Neural crest cell (in vitro differentiated cells): ENCODE data around the gene ENDOG. TPM values are rescaled to one million over a fixed set of nuclear protein-coding genes. Genes with fewer than 3 reads are reported as not detected.
"Not testable (repeated sequence)": the region's sequence is repeated elsewhere in the genome, so short reads cannot be mapped to it uniquely, and the experiment has no call there.

Source experiments
- DNase-seq: peaks from one replicate; pipeline ENCODE4 v3.0.0; 2021; ENCODE audit warnings: low read depth, mixed read lengths, low spot score
- H3K27ac Mint-ChIP-seq: one replicate; pipeline ENCODE4 v1.8.0; 2021; ENCODE audit warnings: mild to moderate bottlenecking, mixed read lengths; ENCODE audit not compliant: unreplicated experiment
- H3K27me3 Mint-ChIP-seq: 2 replicates; pipeline ENCODE4 v1.8.0; 2021; ENCODE audit warnings: low read depth, mild to moderate bottlenecking, mixed read lengths
- H3K36me3 Mint-ChIP-seq: 2 replicates; pipeline ENCODE4 v1.8.0; 2021; ENCODE audit warnings: low read depth, mild to moderate bottlenecking, mixed read lengths
- H3K4me1 Mint-ChIP-seq: 2 replicates; pipeline ENCODE4 v1.8.0; 2021; ENCODE audit warnings: mixed read lengths
- H3K4me3 Mint-ChIP-seq: one replicate; pipeline ENCODE4 v1.8.0; 2021; ENCODE audit warnings: mild to moderate bottlenecking, mixed read lengths
- H3K9me3 Mint-ChIP-seq: 2 replicates; pipeline ENCODE4 v1.8.0; 2021; ENCODE audit warnings: mixed read lengths
- total RNA-seq: library from RNA; stranded (reverse); gene quantifications from 2 replicates; pipeline ENCODE4 v1.2.1, GENCODE V29; 2021
- TF ChIP-seq, protein P1 (sequence below): fragments of 200-600 bp; sonication (generic); conservative IDR thresholded peaks from 2 replicates; pipeline ENCODE4 v1.5.0; 2021; ENCODE audit warnings: antibody characterized with exemption, mild to moderate bottlenecking

Gene ENDOG
- total RNA-seq, 1 donor from 2014 or later = 21.9 TPM

DNA sequence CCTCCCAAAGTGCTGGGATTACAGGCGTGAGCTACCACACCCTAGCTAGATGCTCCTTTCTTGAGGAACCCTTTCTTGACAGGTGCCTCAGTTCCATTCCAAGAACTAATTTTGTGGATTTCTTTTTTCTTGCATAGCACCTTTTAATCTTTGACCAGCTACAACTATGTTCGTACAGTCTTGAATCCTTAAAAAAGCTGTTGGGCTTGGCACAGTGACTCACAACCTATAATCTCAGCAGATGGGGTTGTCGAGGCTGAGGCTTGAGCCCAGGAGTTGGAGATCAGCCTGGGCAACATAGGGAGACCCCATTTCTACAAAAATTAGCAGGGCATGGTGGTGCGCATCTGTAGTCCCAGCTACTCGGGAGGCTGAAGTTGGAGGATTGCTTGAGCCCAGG is 45.3 kb upstream of the ENDOG start:
- Mint-ChIP-seq H3K27me3 (no peaks in the 10 kb centered on the region), H3K27ac (no peak overlapping the region), H3K9me3 (no peaks in the 10 kb centered on the region), H3K4me3 (peak overlapping the region; percentile 92), H3K4me1 (peaks cover 10% of the 10 kb centered on the region), H3K36me3 (no peaks in the 10 kb centered on the region)
- TF ChIP-seq, protein P1, sequence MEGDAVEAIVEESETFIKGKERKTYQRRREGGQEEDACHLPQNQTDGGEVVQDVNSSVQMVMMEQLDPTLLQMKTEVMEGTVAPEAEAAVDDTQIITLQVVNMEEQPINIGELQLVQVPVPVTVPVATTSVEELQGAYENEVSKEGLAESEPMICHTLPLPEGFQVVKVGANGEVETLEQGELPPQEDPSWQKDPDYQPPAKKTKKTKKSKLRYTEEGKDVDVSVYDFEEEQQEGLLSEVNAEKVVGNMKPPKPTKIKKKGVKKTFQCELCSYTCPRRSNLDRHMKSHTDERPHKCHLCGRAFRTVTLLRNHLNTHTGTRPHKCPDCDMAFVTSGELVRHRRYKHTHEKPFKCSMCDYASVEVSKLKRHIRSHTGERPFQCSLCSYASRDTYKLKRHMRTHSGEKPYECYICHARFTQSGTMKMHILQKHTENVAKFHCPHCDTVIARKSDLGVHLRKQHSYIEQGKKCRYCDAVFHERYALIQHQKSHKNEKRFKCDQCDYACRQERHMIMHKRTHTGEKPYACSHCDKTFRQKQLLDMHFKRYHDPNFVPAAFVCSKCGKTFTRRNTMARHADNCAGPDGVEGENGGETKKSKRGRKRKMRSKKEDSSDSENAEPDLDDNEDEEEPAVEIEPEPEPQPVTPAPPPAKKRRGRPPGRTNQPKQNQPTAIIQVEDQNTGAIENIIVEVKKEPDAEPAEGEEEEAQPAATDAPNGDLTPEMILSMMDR = no peak
- DNase-seq = no peak

DNA sequence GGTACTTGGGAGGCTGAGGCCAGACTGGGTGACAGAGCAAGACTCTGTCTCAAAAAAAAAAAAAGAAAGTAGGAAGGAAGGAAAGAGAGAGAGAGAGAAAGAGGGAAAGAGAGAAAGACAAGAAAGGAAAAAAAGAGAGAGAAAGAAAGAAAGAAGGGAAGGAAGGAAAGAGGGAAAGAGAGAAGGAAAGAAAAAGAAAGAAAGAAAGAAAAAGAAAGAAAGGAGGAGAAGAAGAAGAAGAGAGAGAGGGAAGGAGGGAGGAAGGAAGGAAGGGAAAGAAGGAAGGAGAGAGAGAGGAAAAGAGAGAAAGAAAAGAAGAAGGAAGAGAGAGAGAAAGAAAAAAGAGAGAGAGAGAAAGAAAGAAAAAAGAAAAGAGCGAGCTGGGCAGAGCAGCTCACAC is 43.5 kb upstream of the ENDOG start:
- peaks cover 10% of the 10 kb centered on the region for H3K4me1 Mint-ChIP-seq
- H3K27ac Mint-ChIP-seq = peak overlapping the region; percentile 43
- no peaks in the 10 kb centered on the region for H3K36me3 Mint-ChIP-seq
- H3K9me3 Mint-ChIP-seq = no peaks in the 10 kb centered on the region
- DNase-seq = no peak
- TF ChIP-seq, protein P1 = no peak
- H3K27me3 Mint-ChIP-seq = no peaks in the 10 kb centered on the region
- no peak overlapping the region for H3K4me3 Mint-ChIP-seq

- not testable (repeated sequence) for H3K36me3 Mint-ChIP-seq, H3K4me3 Mint-ChIP-seq, DNase-seq, H3K4me1 Mint-ChIP-seq, H3K27ac Mint-ChIP-seq, H3K9me3 Mint-ChIP-seq, H3K27me3 Mint-ChIP-seq
These were observed 38.2 kb upstream of the ENDOG start for GRCh38 chr9:128780093-128780492.

- DNase-seq = no peak
- Mint-ChIP-seq H3K27ac (no peak overlapping the region), H3K27me3 (no peaks in the 10 kb centered on the region), H3K36me3 (peaks cover 4% of the 10 kb centered on the region), H3K9me3 (no peaks in the 10 kb centered on the region), H3K4me3 (no peak overlapping the region), H3K4me1 (no peaks in the 10 kb centered on the region)
- TF ChIP-seq, protein P1 = no peak
These were observed 36.9 kb upstream of the ENDOG start for GRCh38 chr9:128781187-128782070.

- Mint-ChIP-seq H3K4me3 (peak overlapping the region; percentile 50), H3K9me3 (no peaks in the 10 kb centered on the region), H3K27ac (no peak overlapping the region), H3K27me3 (no peaks in the 10 kb centered on the region), H3K4me1 (peaks cover 7% of the 10 kb centered on the region), H3K36me3 (peaks cover 4% of the 10 kb centered on the region)
- TF ChIP-seq, protein P1 = no peak
- DNase-seq = no peak
These were observed 35.6 kb upstream of the ENDOG start for GRCh38 chr9:128782669-128783068.

DNA sequence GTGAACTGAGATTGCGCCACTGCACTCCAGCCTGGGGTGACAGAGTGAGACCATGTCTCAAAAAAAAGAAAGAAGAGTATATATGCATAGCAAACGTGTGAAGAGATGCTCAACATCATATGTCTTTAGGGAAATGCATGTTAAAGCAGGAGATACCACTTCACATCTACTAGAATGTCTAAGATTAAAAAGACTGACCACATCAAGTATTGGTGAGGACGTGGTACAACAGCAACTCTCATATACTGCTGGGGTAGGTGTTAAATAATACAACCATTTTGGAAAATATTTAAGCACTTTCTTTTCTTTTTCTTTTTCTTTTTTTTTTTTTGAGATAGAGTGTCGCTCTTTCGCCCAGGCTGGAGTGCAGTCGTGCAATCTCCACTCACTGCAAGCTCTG is 32.9 kb upstream of the ENDOG start:
- Mint-ChIP-seq H3K27ac (no peak overlapping the region), H3K9me3 (no peaks in the 10 kb centered on the region), H3K4me1 (peaks cover 15% of the 10 kb centered on the region), H3K36me3 (peaks cover 4% of the 10 kb centered on the region), H3K4me3 (peak overlapping the region; percentile 8), H3K27me3 (no peaks in the 10 kb centered on the region)
- TF ChIP-seq, protein P1 = no peak
- DNase-seq = no peak
